GM21717 (cell line): ENCODE results near the gene S100A7.
A peak's percentile ranks its signal among the peaks of the same experiment; 100 is the strongest.

ENCODE experiments used
- ATAC-seq: cut with Tn5 transposase; IDR thresholded peaks from one replicate; pipeline ENCODE4 v1.9.1; 2021; ENCODE audit warnings: mild to moderate bottlenecking, moderate library complexity; ENCODE audit not compliant: unreplicated experiment

S100A7 gene

GRCh38 chr1:153460551-153460950 lies at the start of gene S100A7:
TSS of gene S100A7 (minus strand) at chr1:153460651. CDS start at chr1:153459013, 1,638 bp downstream.
- ATAC-seq: no peak

GRCh38 chr1:153509729-153510354 lies 49.4 kb upstream of the S100A7 start:
- no peak for ATAC-seq

- ATAC-seq: no peak
Observed at GRCh38 chr1:153509036-153509435, 48.6 kb upstream of the S100A7 start.

GRCh38 chr1:153507926-153508583 lies 47.6 kb upstream of the S100A7 start:
- ATAC-seq: no peak

- no peak for ATAC-seq
Observed at GRCh38 chr1:153506831-153507413, 46.5 kb upstream of the S100A7 start.

- ATAC-seq: no peak
Observed at GRCh38 chr1:153506386-153506785, 45.9 kb upstream of the S100A7 start.

- ATAC-seq: no peak
Observed at GRCh38 chr1:153505576-153505975, 45.1 kb upstream of the S100A7 start.

- ATAC-seq: no peak
Observed at GRCh38 chr1:153503766-153504165, 43.3 kb upstream of the S100A7 start.

GRCh38 chr1:153498746-153499145 lies 38.3 kb upstream of the S100A7 start:
- ATAC-seq: no peak

- no peak for ATAC-seq
Observed at GRCh38 chr1:153495536-153495935, 35.1 kb upstream of the S100A7 start.

- no peak for ATAC-seq
Observed at GRCh38 chr1:153494976-153495535, 34.6 kb upstream of the S100A7 start.

GRCh38 chr1:153493343-153493960 lies 33.0 kb upstream of the S100A7 start:
- ATAC-seq: no peak

- ATAC-seq: peak; percentile 53
Observed at GRCh38 chr1:153490272-153491051, 30.0 kb upstream of the S100A7 start.

GRCh38 chr1:153488731-153489130 lies 28.3 kb upstream of the S100A7 start:
- ATAC-seq: no peak

GRCh38 chr1:153487707-153488106 lies 27.3 kb upstream of the S100A7 start:
- ATAC-seq: no peak

- ATAC-seq: no peak
Observed at GRCh38 chr1:153485863-153486262, 25.4 kb upstream of the S100A7 start.

GRCh38 chr1:153483776-153484175 lies 23.3 kb upstream of the S100A7 start:
- no peak for ATAC-seq

GRCh38 chr1:153481124-153481523 lies 20.7 kb upstream of the S100A7 start:
- no peak for ATAC-seq

GRCh38 chr1:153478692-153479618 lies 18.5 kb upstream of the S100A7 start:
- ATAC-seq: no peak
